ENCODE measurements around the gene LY6G5B. TPM values are rescaled to one million over a fixed set of nuclear protein-coding genes. Genes with fewer than 3 reads are reported as not detected.
"Not testable (repeated sequence)": the region's sequence is repeated elsewhere in the genome, so short reads cannot be mapped to it uniquely, and the experiment has no call there.

Gene LY6G5B
- total RNA-seq, 2 experiments from 2014 or later = 16.1 to 25.0 TPM

DNA sequence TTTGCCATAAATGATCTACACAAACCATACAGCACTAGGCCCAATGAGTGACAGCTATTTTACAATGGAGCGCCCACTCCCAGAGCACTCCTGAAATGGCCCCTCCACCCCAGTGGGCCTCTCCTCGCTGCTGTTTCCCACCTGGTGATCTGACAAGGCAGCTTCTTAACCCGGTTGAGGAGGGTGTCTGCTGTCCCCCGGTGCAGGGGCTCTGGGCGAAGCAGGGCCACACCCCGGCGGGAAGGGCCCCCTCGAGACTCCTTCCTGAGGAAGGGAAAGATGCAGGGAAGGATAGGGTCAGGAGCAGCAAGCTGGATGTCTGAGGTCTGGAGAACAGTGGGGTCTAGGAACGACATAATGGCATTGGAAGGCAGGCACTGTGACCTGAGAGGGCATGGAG lies 23.1 kb downstream of the LY6G5B start:
- Mint-ChIP-seq H3K9me3 (ENCODE audit: low read depth) (no peaks in the 10 kb centered on the region), H3K4me3 (no peak overlapping the region), H3K36me3 (peaks cover 26% of the 10 kb centered on the region), H3K4me1 (peaks cover 6% of the 10 kb centered on the region), H3K27ac (no peak overlapping the region), H3K27me3 (no peaks in the 10 kb centered on the region)
- ATAC-seq = no peak
- no peak for DNase-seq
- CTCF ChIA-PET = interaction anchor here (0.6 to 1.6 kb wide), 3 partner anchors 11 to 137 kb away, joined by 3 to 4 read pairs (median 3); partner anchors contain the start of gene ABHD16A

DNA sequence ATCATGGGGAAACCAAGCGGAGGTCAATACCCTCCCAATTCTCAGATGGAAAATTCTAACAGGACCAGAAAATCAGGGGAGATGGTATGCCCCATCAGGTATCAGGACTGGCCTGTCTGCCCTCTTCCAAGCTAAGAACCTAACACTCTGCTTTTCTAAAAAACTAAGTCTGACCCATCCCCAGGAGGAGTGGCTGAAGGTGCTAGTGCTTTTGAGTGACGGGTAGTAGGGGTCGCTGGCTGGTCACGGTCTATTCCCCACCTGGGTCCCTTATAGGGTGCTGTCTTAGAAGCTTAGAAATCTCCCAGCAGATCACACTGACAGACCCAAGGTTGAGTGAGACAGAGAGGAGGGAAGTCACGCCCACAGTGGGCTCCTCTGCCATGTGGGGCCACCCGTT lies 23.8 kb downstream of the LY6G5B start:
- no peak overlapping the region for H3K4me3 Mint-ChIP-seq
- H3K9me3 Mint-ChIP-seq (ENCODE audit: low read depth) = no peaks in the 10 kb centered on the region
- DNase-seq = no peak
- no peaks in the 10 kb centered on the region for H3K27me3 Mint-ChIP-seq
- CTCF ChIA-PET = interaction anchor here (1.2 to 1.6 kb wide), 2 partner anchors 10 to 45 kb away, joined by 3 to 4 read pairs; partner anchors contain the start of gene ABHD16A
- peaks cover 8% of the 10 kb centered on the region for H3K4me1 Mint-ChIP-seq
- peaks cover 28% of the 10 kb centered on the region for H3K36me3 Mint-ChIP-seq
- no peak for ATAC-seq
- H3K27ac Mint-ChIP-seq = no peak overlapping the region

DNA sequence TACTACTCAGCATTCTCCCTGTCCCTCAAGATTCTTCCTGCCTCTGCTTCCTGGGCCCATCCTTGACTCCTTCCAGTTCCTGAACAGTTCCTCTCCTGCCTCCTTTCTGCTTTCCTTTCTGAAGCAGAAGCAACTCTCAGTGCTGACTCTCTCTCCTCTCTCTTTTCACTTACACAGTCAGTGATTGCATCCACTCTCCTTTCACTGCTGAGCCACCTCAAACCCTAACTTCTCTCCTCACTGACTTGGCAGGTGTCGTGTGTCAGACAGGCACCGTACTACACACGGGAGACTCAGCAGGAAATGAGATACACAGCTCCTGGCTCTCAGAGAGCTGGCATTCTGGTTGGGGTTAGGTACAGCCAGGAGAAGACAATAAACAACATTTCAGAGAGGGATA lies 27.8 kb downstream of the LY6G5B start:
- CTCF ChIA-PET = no interaction called here
- ATAC-seq = peak; percentile 37
- Mint-ChIP-seq H3K27ac (peak overlapping the region; percentile 69), H3K4me3 (no peak overlapping the region), H3K27me3 (no peaks in the 10 kb centered on the region), H3K9me3 (ENCODE audit: low read depth) (no peaks in the 10 kb centered on the region), H3K36me3 (peaks cover 30% of the 10 kb centered on the region), H3K4me1 (peaks cover 31% of the 10 kb centered on the region)
- DNase-seq = no peak

DNA sequence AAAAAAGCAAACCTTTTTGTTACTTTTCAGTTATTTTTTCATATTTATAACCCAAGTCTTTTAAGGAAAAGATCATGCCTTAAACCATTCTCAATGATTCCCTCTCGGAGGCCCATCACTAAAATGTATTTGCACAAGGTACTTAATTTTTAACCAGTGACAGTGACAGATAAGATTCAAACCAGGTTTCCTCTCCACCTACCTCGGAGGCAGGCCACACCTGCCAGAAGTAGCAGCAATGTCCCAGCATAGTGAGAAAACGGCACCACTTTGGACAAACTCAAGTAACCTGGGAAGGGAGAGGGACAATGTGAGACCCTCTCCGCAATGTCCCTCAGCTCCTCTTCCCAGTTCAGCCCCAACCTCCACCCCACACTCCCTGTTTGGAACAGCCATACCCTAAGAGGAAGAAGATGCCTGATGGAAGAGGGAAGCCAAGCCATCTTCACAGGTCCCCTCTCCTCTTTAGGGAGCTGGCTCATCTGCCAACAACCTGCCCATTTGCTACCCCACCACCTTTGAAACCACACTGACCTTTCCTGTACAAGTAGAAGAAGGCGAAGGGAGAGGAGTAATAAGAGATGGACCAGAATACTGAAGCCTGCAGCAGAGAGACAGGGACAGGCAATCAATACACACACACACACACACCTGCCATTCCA lies 31.1 kb downstream of the LY6G5B start:
- peak overlapping the region; percentile 50 for H3K27ac Mint-ChIP-seq
- ATAC-seq = no peak
- H3K27me3 Mint-ChIP-seq = no peaks in the 10 kb centered on the region
- DNase-seq = no peak
- peaks cover 25% of the 10 kb centered on the region for H3K36me3 Mint-ChIP-seq
- no peaks in the 10 kb centered on the region for H3K9me3 Mint-ChIP-seq (ENCODE audit: low read depth)
- CTCF ChIA-PET = interaction anchor here (1.6 kb wide), 1 partner anchor 20 kb away, joined by 4 read pairs; the partner anchor contains the start of gene LY6G5C
- H3K4me1 Mint-ChIP-seq = peaks cover 39% of the 10 kb centered on the region
- peak overlapping the region; percentile 19 for H3K4me3 Mint-ChIP-seq

DNA sequence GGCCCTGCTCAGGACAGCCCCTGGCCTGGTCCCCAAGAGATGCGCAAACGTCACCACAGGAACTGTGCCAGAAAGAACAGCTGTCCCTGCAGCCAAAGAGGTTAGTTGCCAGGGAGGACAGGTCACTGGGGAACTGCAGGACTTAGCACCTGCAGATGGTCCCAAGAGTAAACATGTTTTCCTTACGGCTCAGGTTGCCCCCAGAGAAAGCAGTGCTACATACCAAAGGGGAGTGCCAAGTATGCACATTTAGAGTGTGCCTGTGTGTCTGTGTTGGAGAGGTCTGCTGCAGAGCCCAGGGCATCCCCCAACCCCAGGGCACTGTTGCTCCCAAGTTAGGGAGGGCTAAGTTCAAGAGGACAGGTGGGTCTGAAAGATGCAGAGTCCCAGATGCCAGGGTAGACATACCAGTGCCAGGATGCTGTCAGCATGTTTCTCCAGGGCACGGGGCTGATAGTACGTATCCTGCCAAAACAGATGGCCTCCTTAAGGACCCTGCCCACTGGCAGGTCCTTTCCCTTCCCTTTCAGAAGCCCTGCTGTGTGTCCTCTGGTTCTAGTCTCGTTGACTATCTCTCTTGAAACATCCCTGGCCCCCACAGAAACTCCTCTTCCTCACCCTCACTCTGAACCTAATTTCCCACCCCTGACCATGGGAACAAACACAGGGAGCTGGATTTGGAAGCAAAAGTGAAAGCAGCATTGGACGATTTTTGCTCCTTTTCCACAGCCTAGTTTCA lies 32.1 kb downstream of the LY6G5B start:
- CTCF ChIA-PET = interaction anchor here (1.0 to 3.3 kb wide), 4 partner anchors 21 to 128 kb away, joined by 4 to 15 read pairs (median 5); partner anchors contain the start of genes CLIC1 and LY6G5C
- ATAC-seq = no peak

DNA sequence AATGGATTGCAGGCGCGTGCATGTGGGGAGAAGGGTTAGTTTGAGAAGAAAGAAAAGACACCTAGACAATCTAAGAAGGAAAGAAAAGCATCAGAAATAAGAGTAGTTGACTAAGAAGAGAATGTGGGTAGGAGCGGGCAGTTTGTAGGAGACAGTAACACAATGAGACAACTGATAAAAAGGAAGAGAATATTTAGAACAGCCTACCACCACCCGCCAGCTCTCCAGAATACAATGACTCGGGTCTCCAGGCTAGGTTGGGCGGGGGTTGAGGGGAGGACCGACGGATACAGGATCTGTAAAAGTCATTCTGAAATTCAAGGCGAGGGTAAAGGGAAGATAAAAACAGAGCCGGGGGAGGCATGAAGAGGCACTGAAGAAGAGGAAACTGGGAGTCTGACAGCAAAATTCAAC lies 32.6 kb downstream of the LY6G5B start:
- Mint-ChIP-seq H3K4me3 (peak overlapping the region; percentile 100), H3K36me3 (peaks cover 15% of the 10 kb centered on the region), H3K27me3 (no peaks in the 10 kb centered on the region), H3K4me1 (peaks cover 37% of the 10 kb centered on the region), H3K9me3 (ENCODE audit: low read depth) (no peaks in the 10 kb centered on the region), H3K27ac (peak overlapping the region; percentile 98)
- DNase-seq (no peak), ATAC-seq (no peak)
- CTCF ChIA-PET = interaction anchor here (1.0 to 3.3 kb wide), 8 partner anchors 9 to 161 kb away, joined by 3 to 15 read pairs (median 5); partner anchors contain the start of genes CLIC1, DDX39B and LY6G5C

More for the DNA sequence above, 32.1 kb downstream of the LY6G5B start:
- H3K36me3 Mint-ChIP-seq = peaks cover 21% of the 10 kb centered on the region
- H3K4me1 Mint-ChIP-seq = peaks cover 39% of the 10 kb centered on the region
- H3K27me3 Mint-ChIP-seq = no peaks in the 10 kb centered on the region
- DNase-seq = no peak
- peak overlapping the region; percentile 98 for H3K27ac Mint-ChIP-seq
- peak overlapping the region; percentile 100 for H3K4me3 Mint-ChIP-seq
- no peaks in the 10 kb centered on the region for H3K9me3 Mint-ChIP-seq (ENCODE audit: low read depth)

DNA sequence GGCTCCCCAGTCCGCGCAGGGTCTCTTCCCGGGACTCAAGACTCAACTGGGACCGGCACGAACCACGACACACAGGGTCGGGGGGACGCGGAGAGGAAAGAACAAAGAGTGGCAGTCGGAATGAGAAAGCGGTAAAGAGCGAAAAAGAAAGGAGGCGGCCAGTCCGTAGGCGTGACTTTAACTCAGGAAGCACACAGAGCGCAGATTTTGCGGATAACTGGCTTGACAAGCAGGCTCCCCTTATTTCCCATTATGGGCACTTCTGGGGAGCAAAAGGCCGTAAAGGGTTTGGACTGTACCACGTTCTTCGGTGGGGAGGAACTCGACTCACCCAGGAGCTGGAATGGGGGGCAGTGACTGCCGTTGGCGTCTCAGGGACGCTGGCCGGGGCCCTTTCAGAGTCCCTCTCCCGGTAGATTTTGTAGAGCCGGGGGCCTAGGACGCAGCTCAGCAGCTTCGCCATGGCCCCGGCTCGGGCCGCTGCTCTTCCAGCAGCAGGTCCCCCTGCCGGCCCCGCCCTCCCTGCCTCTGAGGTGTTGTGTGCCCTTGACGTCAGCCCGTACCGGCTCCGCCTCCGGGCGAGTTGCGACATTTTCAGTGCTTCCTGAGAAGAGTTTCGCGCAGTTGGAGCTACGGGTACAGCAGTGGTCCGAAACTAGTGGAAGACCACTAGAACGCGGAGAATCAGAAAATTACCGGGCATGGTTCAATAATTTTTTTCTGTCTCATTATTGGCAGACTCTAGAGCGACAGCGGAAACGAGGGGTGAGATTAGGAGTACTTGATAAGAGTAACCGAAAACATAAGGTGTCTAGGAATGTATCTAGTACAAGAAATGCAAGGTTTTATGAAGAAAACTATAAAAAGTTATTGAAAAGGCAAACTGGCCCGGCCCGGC lies 33.3 kb downstream of the LY6G5B start, which contains the start of gene ABHD16A:
Gene ABHD16A, minus strand, starts transcription at position 506 of the 898 bp plus-strand sequence. Its CDS starts 43 bp downstream, at position 463.
- DNase-seq (peak; percentile 99), ATAC-seq (peak; percentile 96)
- CTCF ChIA-PET = interaction anchor here (0.6 to 3.3 kb wide), 19 partner anchors 9 to 162 kb away, joined by 3 to 15 read pairs (median 4); partner anchors contain the start of genes CLIC1, DDX39B, HSPA1B and LY6G5C
- peak within 1 kb of the TSS; percentile 98 for H3K27ac Mint-ChIP-seq
- peaks cover 32% of the 10 kb centered on the region for H3K4me1 Mint-ChIP-seq
- H3K4me3 Mint-ChIP-seq = peak within 1 kb of the TSS; percentile 100
- H3K9me3 Mint-ChIP-seq (ENCODE audit: low read depth) = no peaks in the 10 kb centered on the region
- H3K36me3 Mint-ChIP-seq = peaks cover 11% of the 10 kb centered on the region
- no peaks in the 10 kb centered on the region for H3K27me3 Mint-ChIP-seq

DNA sequence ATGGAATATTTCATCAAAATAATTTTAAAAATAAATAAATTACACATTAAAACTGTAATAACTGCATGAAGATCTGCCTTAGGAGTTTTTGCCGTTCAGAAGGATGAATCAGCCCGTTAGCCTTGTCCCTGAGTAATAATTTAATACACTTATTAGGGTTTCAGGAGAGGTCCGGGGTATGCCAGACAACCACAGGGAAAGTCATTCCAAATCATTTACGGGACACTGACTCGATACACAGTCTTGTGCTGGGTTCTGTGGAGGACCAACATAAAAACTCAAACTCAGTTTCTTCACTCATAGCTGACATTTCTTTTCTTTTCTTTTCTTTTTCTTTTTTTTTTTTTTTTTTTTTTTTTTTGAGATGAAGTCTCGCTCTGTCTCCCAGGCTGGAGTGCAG lies 36.2 kb downstream of the LY6G5B start:
- no peak overlapping the region for H3K4me3 Mint-ChIP-seq

DNA sequence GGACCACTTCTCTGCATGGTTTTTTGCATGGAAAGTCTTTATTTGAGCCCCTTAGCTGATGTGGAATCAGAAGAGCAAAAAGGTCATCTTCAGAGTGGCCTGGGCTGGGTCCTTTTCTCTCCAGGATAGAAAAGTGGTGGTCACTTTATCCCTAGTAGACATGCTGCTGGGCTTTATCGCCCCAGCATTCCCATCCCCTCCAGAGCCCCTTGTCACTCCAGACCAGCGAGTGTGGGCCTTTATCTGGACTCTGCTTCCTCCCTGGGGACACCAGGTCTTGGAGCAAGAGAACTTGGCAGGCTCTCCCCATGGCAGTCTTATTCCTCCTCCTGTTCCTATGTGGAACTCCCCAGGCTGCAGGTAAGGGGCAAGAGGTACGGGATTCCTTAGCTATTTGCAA lies 36.8 kb downstream of the LY6G5B start, which contains the start of gene LY6G6F:
Gene LY6G6F, plus strand, starts transcription at position 268 of the 400 bp plus-strand sequence. Its CDS starts 41 bp downstream, at position 309.
- no peaks in the 10 kb centered on the region for H3K9me3 Mint-ChIP-seq (ENCODE audit: low read depth)
- CTCF ChIA-PET = interaction anchor here (0.8 to 1.2 kb wide), 2 partner anchors 32 to 63 kb away, joined by 3 to 6 read pairs; no protein-coding TSS in a partner anchor
- H3K27ac Mint-ChIP-seq = no peak within 1 kb of the TSS
- ATAC-seq (no peak), DNase-seq (no peak)
- H3K4me3 Mint-ChIP-seq = no peak within 1 kb of the TSS
- H3K36me3 Mint-ChIP-seq = no peaks in the 10 kb centered on the region
- H3K27me3 Mint-ChIP-seq = no peaks in the 10 kb centered on the region
- H3K4me1 Mint-ChIP-seq = peaks cover 28% of the 10 kb centered on the region

More for the DNA sequence above, 36.2 kb downstream of the LY6G5B start:
- Mint-ChIP-seq H3K36me3 (peaks cover 3% of the 10 kb centered on the region), H3K27ac (no peak overlapping the region), H3K9me3 (ENCODE audit: low read depth) (no peaks in the 10 kb centered on the region), H3K4me1 (peaks cover 28% of the 10 kb centered on the region), H3K27me3 (no peaks in the 10 kb centered on the region)
- CTCF ChIA-PET = interaction anchor here (0.8 to 1.2 kb wide), 2 partner anchors 33 to 64 kb away, joined by 3 to 6 read pairs; no protein-coding TSS in a partner anchor
- DNase-seq = no peak
- ATAC-seq = no peak

DNA sequence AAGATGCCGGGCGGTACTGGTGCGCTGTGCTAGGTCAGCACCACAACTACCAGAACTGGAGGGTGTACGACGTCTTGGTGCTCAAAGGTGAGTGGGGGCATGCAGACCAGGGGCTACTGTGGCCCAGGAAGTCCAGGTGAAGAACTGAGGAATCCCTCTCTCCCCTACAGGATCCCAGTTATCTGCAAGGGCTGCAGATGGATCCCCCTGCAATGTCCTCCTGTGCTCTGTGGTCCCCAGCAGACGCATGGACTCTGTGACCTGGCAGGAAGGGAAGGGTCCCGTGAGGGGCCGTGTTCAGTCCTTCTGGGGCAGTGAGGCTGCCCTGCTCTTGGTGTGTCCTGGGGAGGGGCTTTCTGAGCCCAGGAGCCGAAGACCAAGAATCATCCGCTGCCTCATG lies 37.9 kb downstream of the LY6G5B start:
- ATAC-seq (no peak), DNase-seq (no peak)
- no peak overlapping the region for H3K4me3 Mint-ChIP-seq
- H3K36me3 Mint-ChIP-seq = no peaks in the 10 kb centered on the region
- H3K27me3 Mint-ChIP-seq = no peaks in the 10 kb centered on the region
- H3K9me3 Mint-ChIP-seq (ENCODE audit: low read depth) = no peaks in the 10 kb centered on the region
- H3K4me1 Mint-ChIP-seq = peaks cover 23% of the 10 kb centered on the region
- no peak overlapping the region for H3K27ac Mint-ChIP-seq
- CTCF ChIA-PET = interaction anchor here (1.4 kb wide), 1 partner anchor 22 kb away, joined by 3 read pairs; no protein-coding TSS in a partner anchor

DNA sequence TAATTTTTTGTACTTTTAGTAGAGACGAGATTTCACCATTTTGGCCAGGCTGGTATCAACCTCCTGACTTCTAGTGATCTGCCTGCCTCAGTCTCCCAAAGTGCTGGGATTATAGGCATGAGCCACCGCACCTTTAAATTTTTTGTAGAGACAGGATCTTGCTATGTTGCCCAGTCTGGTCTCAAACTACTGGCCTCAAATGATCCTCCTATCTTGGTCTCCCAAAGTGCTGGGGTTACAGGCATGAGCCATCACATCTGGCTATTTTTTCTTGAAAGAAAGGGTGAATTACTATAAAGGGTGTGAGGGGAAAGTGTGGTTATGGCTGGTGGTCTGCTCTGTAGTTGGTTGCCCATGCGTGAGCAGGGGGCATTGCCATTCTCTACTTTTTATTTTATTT lies 38.4 kb downstream of the LY6G5B start:
- H3K4me1 Mint-ChIP-seq = peaks cover 23% of the 10 kb centered on the region
- ATAC-seq = no peak
- no peaks in the 10 kb centered on the region for H3K36me3 Mint-ChIP-seq
- no peak overlapping the region for H3K4me3 Mint-ChIP-seq
- peaks cover 1% of the 10 kb centered on the region for H3K27me3 Mint-ChIP-seq
- no peak overlapping the region for H3K27ac Mint-ChIP-seq
- H3K9me3 Mint-ChIP-seq (ENCODE audit: low read depth) = no peaks in the 10 kb centered on the region
- CTCF ChIA-PET = interaction anchor here (0.7 to 1.4 kb wide), 4 partner anchors 22 to 122 kb away, joined by 3 to 6 read pairs (median 4); no protein-coding TSS in a partner anchor
- no peak for DNase-seq

DNA sequence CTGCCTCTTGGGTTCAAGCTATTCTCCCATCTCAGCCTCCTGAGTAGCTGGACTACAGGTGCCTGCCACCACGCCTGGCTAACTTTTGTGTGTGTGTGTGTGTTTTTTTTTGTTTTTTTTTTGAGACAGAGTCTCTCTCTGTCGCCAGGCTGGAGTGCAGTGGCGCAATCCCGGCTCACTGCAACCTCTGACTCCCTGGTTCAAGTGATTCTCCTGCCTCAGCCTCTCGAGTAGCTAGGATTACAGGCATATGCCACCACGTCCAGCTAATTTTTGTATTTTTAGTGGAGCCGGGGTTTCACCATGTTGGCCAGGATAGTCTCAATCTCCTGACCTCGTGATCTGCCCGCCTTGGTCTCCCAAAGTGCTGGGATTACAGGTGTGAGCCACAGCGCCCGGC lies 39.4 kb downstream of the LY6G5B start:
- H3K4me1 Mint-ChIP-seq = peaks cover 16% of the 10 kb centered on the region
- CTCF ChIA-PET = interaction anchor here (0.7 to 1.2 kb wide), 4 partner anchors 29 to 121 kb away, joined by 3 to 6 read pairs (median 4); no protein-coding TSS in a partner anchor
- not testable (repeated sequence) for ATAC-seq; H3K36me3 Mint-ChIP-seq; H3K4me3 Mint-ChIP-seq; DNase-seq; H3K27ac Mint-ChIP-seq; H3K27me3 Mint-ChIP-seq; H3K9me3 Mint-ChIP-seq (ENCODE audit: low read depth)

All from activated CD8-positive, alpha-beta memory T cell treated with anti-CD3 and anti-CD28 coated beads, Interleukin-2, amount 10 ng/mL, durations not matched to agents 7 days and 5 days (primary cell).